ENCODE results near the gene GDPD5. TPM values are rescaled to one million over a fixed set of nuclear protein-coding genes. Genes with fewer than 3 reads are reported as not detected.

GDPD5 gene
- total RNA-seq, 3 donors from 2014 or later (not counting 1 experiment from before 2014, with no cell fraction given), result 49.7 to 95.2 (median 60.2) TPM

DNA sequence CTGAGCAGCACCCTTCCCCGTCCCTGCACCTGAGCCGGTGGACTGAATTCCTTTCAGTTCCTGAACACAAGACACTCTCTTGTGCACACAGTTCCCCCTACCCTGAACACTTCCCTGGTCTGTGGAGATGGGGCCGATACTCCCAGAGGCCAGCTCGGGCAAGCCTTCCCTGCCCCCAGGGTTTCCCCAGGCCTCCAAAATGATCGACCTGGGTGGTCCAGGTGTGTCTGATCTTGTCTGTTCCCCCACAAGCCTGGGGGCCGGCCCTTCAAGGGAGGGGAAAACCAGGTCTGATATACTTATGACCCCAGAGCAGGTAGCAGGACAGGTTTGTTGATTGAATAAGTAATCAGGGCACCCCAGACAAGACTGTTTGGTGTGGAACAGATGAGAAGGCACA lies 52.1 kb downstream of the GDPD5 start:
- no peak overlapping the region for H3K27ac ChIP-seq (ENCODE audit: low read length)
- intact Hi-C loops (cut with micrococcal nuclease), result no loop called here
- Mint-ChIP-seq H3K36me3 (no peaks in the 10 kb centered on the region), H3K4me1 (peaks cover 16 to 21% of the 10 kb centered on the region in 2 donors), H3K27me3 (ENCODE audit: low read depth in 2 of 2) (peaks cover 0 to 3% of the 10 kb centered on the region in 2 donors), H3K9me3 (no peaks in the 10 kb centered on the region), H3K27ac (no peak overlapping the region), H3K4me3 (no peak overlapping the region)
- H3K27me3 ChIP-seq (ENCODE audit: control insufficient read depth, insufficient read depth, low read length), result no peaks in the 10 kb centered on the region
- 75% methylated on average over 6 of the region's 6 CpGs for WGBS (ENCODE audit: insufficient coverage)
- H3K9me3 ChIP-seq (ENCODE audit: control insufficient read depth, insufficient read depth, low read length), result no peaks in the 10 kb centered on the region
- H3K4me3 ChIP-seq (ENCODE audit: low read length), result no peak overlapping the region
- H3K4me1 ChIP-seq (ENCODE audit: control insufficient read depth, insufficient read depth, low read length), result peaks cover 16% of the 10 kb centered on the region
- DNase-seq (no peak), ATAC-seq (no peak)
- TF ChIP-seq CTCF (IDR thresholded peaks at IDR 0.05), result no peak
- H3K36me3 ChIP-seq (ENCODE audit: control insufficient read depth, insufficient read depth, low read length), result no peaks in the 10 kb centered on the region

GRCh38 chr11:75472081-75472732 lies 53.5 kb downstream of the GDPD5 start:
- Mint-ChIP-seq H3K4me3 (no peak overlapping the region), H3K9me3 (no peaks in the 10 kb centered on the region), H3K27me3 (ENCODE audit: low read depth in 2 of 2) (peaks cover 0 to 3% of the 10 kb centered on the region in 2 donors), H3K36me3 (no peaks in the 10 kb centered on the region), H3K27ac (no peak overlapping the region), H3K4me1 (peaks cover 16 to 21% of the 10 kb centered on the region in 2 donors)
- no peaks in the 10 kb centered on the region for H3K27me3 ChIP-seq (ENCODE audit: control insufficient read depth, insufficient read depth, low read length)
- ATAC-seq (no peak), DNase-seq (no peak)
- no peaks in the 10 kb centered on the region for H3K36me3 ChIP-seq (ENCODE audit: control insufficient read depth, insufficient read depth, low read length)
- no peaks in the 10 kb centered on the region for H3K9me3 ChIP-seq (ENCODE audit: control insufficient read depth, insufficient read depth, low read length)
- H3K4me1 ChIP-seq (ENCODE audit: control insufficient read depth, insufficient read depth, low read length), result peaks cover 16% of the 10 kb centered on the region
- no peak overlapping the region for H3K4me3 ChIP-seq (ENCODE audit: low read length)
- intact Hi-C loops (cut with micrococcal nuclease), result no loop called here
- no peak overlapping the region for H3K27ac ChIP-seq (ENCODE audit: low read length)
- TF ChIP-seq CTCF (IDR thresholded peaks at IDR 0.05), result no peak
- WGBS (ENCODE audit: insufficient coverage), result 91% methylated on average over 5 of the region's 5 CpGs

- no peaks in the 10 kb centered on the region for H3K9me3 Mint-ChIP-seq
- H3K27me3 Mint-ChIP-seq (ENCODE audit: low read depth in 2 of 2), result peaks cover 0 to 3% of the 10 kb centered on the region in 2 donors
- H3K36me3 ChIP-seq (ENCODE audit: control insufficient read depth, insufficient read depth, low read length), result no peaks in the 10 kb centered on the region
- H3K9me3 ChIP-seq (ENCODE audit: control insufficient read depth, insufficient read depth, low read length), result no peaks in the 10 kb centered on the region
- H3K4me1 Mint-ChIP-seq, result peaks cover 16 to 21% of the 10 kb centered on the region in 2 donors
- ATAC-seq (no peak), DNase-seq (no peak)
- no peak overlapping the region for H3K4me3 Mint-ChIP-seq
- H3K4me1 ChIP-seq (ENCODE audit: control insufficient read depth, insufficient read depth, low read length), result peaks cover 15% of the 10 kb centered on the region
- no peaks in the 10 kb centered on the region for H3K27me3 ChIP-seq (ENCODE audit: control insufficient read depth, insufficient read depth, low read length)
- 93% methylated on average over 4 of the region's 7 CpGs for WGBS (ENCODE audit: insufficient coverage)
- no peak overlapping the region for H3K27ac Mint-ChIP-seq
- H3K36me3 Mint-ChIP-seq, result no peaks in the 10 kb centered on the region
- H3K27ac ChIP-seq (ENCODE audit: low read length), result no peak overlapping the region
- H3K4me3 ChIP-seq (ENCODE audit: low read length), result no peak overlapping the region
- intact Hi-C loops (cut with micrococcal nuclease), result no loop called here
- no peak for TF ChIP-seq CTCF (IDR thresholded peaks at IDR 0.05)
Observed at GRCh38 chr11:75471176-75471973, 54.4 kb downstream of the GDPD5 start.

Data from natural killer cell (primary cell).